ENCODE data around the gene ICAM3. TPM values are rescaled to one million over a fixed set of nuclear protein-coding genes. Genes with fewer than 3 reads are reported as not detected.
A peak's percentile ranks its signal among the peaks of the same experiment; 100 is the strongest.

Gene ICAM3
- total RNA-seq, 1 donor from 2014 or later = 116 TPM

DNA sequence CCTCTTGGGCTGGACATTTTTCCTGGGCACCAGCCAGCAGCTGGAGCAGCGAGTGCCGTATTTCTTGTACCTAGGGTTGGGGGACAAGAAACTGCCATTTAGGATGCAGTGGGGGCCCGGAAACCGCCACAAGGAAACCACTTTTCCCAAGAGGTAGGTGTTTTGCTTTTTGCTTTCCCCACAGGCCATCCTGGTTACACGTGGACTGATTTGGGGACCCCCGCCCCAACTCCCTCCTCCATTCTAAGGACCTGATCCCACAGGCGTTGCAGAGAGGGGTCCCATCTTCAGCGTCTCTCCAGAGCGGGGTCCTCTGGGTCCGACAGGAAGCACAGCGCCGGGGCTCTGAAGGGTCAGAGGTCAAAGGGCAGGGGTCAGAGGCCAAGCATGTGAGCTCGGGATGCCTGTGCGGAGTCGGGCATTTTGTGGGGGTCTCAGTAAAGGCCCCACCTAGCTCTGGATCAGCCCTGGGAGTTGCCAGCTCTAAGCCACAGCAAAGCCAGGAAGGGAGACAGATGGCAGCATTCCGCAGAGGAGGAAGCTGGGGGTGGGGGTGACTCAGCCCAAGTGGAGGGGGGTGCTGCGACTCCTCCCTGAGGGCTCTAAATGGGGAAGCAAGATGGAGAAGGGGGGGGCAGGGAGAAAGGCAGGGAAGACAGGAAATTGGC, 34.2 kb downstream of the ICAM3 start:
- no peaks in the 10 kb centered on the region for H3K36me3 Mint-ChIP-seq (ENCODE audit: low read depth)
- intact Hi-C loops (cut with micrococcal nuclease) = no loop called here
- peaks cover 4% of the 10 kb centered on the region for H3K27me3 Mint-ChIP-seq (ENCODE audit: low read depth)
- H3K4me1 Mint-ChIP-seq (ENCODE audit: low read depth) = peaks cover 4% of the 10 kb centered on the region
- H3K27ac Mint-ChIP-seq = no peak overlapping the region
- no peaks in the 10 kb centered on the region for H3K9me3 Mint-ChIP-seq
- H3K4me3 Mint-ChIP-seq (ENCODE audit: low read depth) = no peak overlapping the region
- DNase-seq (ENCODE audit: low spot score) = no peak

DNA sequence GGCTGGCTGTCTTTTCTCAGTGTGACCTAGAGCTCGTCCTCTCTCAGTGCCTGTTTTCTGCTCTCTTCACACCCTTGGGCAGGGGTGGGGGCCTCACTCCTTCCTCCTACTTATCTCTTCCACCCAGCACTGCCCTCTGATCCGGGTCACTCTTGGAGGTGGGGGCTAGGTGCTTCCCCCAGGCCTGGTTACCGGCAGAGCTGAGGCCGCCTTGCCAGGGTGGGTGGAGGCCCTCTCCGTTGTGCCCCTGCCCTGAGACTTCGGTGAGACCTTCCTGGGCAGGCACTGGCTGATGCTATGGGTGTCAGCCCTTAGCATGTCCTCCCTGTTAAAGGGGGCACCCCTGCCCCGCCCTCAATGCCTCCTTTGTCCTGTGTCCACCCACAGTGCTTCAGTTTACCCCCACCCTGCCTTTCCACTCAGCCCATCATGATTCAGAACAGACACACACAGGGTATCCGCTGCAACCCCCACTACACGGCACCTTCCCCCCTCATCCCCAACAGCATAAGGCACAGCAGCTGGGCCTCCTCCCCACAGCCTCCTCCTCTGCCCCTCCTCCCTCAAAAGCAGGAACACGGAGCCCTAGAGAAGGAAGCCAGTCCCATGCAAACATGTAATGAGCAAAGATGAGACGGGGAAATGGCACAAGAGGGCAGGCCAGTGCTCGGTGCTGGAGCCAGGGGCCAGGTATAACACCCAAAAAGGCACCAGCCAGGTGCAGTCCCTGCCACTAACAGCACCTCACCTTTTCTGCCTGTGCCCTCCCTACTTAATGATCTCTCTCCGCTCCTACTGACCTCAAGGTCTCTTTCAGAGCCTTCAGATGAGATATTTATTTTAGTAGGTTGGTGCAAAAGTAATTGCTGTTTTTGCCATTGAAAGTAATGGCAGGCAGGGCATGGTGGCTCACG, 39.6 kb downstream of the ICAM3 start:
- peaks cover 3% of the 10 kb centered on the region for H3K36me3 Mint-ChIP-seq (ENCODE audit: low read depth)
- no peak overlapping the region for H3K27ac Mint-ChIP-seq
- no peak overlapping the region for H3K4me3 Mint-ChIP-seq (ENCODE audit: low read depth)
- DNase-seq (ENCODE audit: low spot score) = no peak
- peaks cover 10% of the 10 kb centered on the region for H3K4me1 Mint-ChIP-seq (ENCODE audit: low read depth)
- no peaks in the 10 kb centered on the region for H3K9me3 Mint-ChIP-seq
- intact Hi-C loops (cut with micrococcal nuclease) = loop anchor here (10.0 kb wide), 1 partner anchor 355 kb away; the partner anchor contains the start of gene ILF3
- peaks cover 18% of the 10 kb centered on the region for H3K27me3 Mint-ChIP-seq (ENCODE audit: low read depth)

DNA sequence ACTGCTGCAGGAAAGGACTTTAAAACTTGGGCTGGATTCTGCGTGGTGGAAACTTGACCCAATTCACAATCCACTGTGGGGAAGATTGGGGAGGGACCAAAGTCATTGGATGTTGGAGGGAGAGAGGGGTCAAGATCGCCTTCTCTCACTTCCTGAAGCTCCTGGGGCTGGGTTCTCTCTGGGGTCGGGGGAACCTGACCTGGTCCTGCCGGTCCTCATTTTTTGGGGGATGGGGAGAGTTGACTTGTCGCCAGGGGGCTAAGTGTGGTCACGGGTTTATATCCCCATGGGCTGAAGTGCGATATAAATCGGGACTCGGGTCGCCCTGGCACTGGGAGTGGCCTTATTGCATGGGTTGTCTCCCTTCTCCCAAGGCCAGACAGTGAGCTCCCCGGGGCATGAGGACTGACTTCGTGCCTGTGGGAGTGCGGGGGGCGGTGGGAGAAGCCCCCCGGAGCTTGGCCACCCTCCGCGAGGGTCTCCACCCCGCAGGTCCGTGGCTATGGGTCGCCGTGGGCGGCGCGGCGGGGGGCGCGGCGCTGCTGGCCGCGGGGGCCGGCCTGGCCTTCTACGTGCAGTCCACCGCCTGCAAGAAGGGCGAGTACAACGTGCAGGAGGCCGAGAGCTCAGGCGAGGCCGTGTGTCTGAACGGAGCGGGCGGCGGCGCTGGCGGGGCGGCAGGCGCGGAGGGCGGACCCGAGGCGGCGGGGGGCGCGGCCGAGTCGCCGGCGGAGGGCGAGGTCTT, 43.4 kb downstream of the ICAM3 start:
- H3K4me3 Mint-ChIP-seq (ENCODE audit: low read depth) = peak overlapping the region; percentile 69
- intact Hi-C loops (cut with micrococcal nuclease) = loop anchor here (1.0 to 10.0 kb wide), 2 partner anchors 9 to 359 kb away; partner anchors contain the start of gene ILF3
- H3K4me1 Mint-ChIP-seq (ENCODE audit: low read depth) = peaks cover 29% of the 10 kb centered on the region
- no peak for DNase-seq (ENCODE audit: low spot score)
- peaks cover 9% of the 10 kb centered on the region for H3K36me3 Mint-ChIP-seq (ENCODE audit: low read depth)
- H3K27me3 Mint-ChIP-seq (ENCODE audit: low read depth) = peaks cover 46% of the 10 kb centered on the region
- H3K9me3 Mint-ChIP-seq = no peaks in the 10 kb centered on the region
- H3K27ac Mint-ChIP-seq = no peak overlapping the region

DNA sequence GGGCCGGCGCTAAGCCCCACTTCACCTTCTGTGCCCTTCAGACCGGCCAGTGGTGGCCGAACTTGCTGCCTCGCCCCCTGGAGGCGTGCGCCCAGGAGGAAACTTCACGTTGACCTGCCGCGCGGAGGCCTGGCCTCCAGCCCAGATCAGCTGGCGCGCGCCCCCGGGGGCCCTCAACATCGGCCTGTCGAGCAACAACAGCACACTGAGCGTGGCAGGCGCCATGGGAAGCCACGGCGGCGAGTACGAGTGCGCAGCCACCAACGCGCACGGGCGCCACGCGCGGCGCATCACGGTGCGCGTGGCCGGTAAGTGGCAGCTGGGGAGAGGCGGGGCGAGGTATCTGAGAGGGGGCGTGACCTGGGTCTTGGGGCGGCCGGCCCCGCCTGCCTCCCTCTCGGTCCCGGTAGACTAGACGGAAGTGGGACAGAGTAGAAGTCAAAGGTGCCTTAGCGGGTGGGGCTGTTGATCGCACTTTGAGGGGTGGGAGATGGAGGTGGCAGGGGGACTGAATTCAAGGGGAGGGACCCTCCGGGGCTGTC, 44.0 kb downstream of the ICAM3 start:
- H3K4me3 Mint-ChIP-seq (ENCODE audit: low read depth) = peak overlapping the region; percentile 69
- peak; percentile 64 for DNase-seq (ENCODE audit: low spot score)
- H3K9me3 Mint-ChIP-seq = no peaks in the 10 kb centered on the region
- peaks cover 35% of the 10 kb centered on the region for H3K4me1 Mint-ChIP-seq (ENCODE audit: low read depth)
- peaks cover 9% of the 10 kb centered on the region for H3K36me3 Mint-ChIP-seq (ENCODE audit: low read depth)
- intact Hi-C loops (cut with micrococcal nuclease) = loop anchor here (1.0 to 10.0 kb wide), 2 partner anchors 8 to 359 kb away; partner anchors contain the start of gene ILF3
- H3K27ac Mint-ChIP-seq = no peak overlapping the region
- H3K27me3 Mint-ChIP-seq (ENCODE audit: low read depth) = peaks cover 51% of the 10 kb centered on the region

DNA sequence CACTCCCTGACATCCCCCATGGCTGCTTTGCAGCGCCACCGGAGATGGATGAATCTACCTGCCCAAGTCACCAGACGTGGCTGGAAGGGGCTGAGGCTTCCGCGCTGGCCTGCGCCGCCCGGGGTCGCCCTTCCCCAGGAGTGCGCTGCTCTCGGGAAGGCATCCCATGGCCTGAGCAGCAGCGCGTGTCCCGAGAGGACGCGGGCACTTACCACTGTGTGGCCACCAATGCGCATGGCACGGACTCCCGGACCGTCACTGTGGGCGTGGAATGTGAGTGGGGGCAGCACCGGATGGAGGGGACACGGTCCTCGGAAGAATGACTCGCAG, 45.1 kb downstream of the ICAM3 start:
- no peak for DNase-seq (ENCODE audit: low spot score)
- Mint-ChIP-seq H3K27ac (no peak overlapping the region), H3K4me3 (ENCODE audit: low read depth) (peak overlapping the region; percentile 2), H3K36me3 (ENCODE audit: low read depth) (peaks cover 9% of the 10 kb centered on the region), H3K27me3 (ENCODE audit: low read depth) (peaks cover 53% of the 10 kb centered on the region), H3K4me1 (ENCODE audit: low read depth) (peaks cover 41% of the 10 kb centered on the region), H3K9me3 (no peaks in the 10 kb centered on the region)
- intact Hi-C loops (cut with micrococcal nuclease) = loop anchor here (10.0 kb wide), 1 partner anchor 360 kb away; the partner anchor contains the start of gene ILF3

DNA sequence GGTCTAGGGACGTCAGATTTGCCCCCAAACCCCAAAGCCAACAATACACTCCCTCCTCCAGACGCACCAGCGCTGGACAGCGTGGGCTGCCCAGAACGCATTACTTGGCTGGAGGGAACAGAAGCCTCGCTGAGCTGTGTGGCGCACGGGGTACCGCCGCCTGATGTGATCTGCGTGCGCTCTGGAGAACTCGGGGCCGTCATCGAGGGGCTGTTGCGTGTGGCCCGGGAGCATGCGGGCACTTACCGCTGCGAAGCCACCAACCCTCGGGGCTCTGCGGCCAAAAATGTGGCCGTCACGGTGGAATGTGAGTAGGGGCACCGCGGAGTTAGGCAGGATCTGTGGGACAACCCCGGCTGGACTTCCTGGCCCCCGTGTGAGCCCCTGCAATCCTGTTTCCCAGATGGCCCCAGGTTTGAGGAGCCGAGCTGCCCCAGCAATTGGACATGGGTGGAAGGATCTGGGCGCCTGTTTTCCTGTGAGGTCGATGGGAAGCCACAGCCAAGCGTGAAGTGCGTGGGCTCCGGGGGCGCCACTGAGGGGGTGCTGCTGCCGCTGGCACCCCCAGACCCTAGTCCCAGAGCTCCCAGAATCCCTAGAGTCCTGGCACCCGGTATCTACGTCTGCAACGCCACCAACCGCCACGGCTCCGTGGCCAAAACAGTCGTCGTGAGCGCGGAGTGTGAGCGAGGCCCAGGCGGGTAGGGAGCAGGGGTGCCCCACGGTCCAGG, 45.6 kb downstream of the ICAM3 start:
- Mint-ChIP-seq H3K4me1 (ENCODE audit: low read depth) (peaks cover 44% of the 10 kb centered on the region), H3K4me3 (ENCODE audit: low read depth) (peak overlapping the region; percentile 37), H3K36me3 (ENCODE audit: low read depth) (peaks cover 9% of the 10 kb centered on the region), H3K9me3 (no peaks in the 10 kb centered on the region), H3K27ac (no peak overlapping the region), H3K27me3 (ENCODE audit: low read depth) (peaks cover 54% of the 10 kb centered on the region)
- intact Hi-C loops (cut with micrococcal nuclease) = loop anchor here (10.0 kb wide), 1 partner anchor 361 kb away; the partner anchor contains the start of gene ILF3
- no peak for DNase-seq (ENCODE audit: low spot score)

DNA sequence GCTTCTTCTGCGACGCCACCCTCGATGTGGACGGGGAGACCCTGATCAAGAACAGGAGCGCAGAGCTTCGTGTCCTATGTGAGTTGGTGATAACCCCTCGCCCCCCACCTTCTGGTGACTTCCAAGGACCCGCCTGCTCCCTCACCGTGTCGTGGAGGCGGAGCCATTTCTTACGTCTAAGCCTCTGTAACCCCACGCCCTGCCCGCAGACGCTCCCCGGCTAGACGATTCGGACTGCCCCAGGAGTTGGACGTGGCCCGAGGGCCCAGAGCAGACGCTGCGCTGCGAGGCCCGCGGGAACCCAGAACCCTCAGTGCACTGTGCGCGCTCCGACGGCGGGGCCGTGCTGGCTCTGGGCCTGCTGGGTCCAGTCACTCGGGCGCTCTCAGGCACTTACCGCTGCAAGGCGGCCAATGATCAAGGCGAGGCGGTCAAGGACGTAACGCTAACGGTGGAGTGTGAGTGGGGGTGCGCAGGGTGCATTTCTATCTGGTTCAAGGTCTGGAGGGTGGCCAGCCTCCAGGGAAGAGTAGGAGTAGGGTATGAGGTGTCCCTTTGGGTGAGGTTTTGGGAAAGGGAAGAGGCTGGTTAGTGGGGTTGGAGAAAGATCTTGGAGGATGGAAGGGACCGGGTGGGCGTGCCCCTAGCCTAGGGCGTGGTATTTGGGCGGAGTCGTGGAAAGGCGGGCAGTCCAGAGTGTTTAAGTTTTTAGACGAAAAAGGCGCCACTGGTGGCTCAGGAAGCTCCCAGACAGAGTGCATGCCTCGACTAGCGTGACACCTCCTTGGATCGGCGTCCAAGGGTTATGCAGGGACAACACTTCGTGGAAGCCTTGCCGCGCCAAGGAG, 46.4 kb downstream of the ICAM3 start:
- DNase-seq (ENCODE audit: low spot score) = no peak
- Mint-ChIP-seq H3K27ac (no peak overlapping the region), H3K4me1 (ENCODE audit: low read depth) (peaks cover 49% of the 10 kb centered on the region), H3K9me3 (no peaks in the 10 kb centered on the region), H3K4me3 (ENCODE audit: low read depth) (peak overlapping the region; percentile 79), H3K36me3 (ENCODE audit: low read depth) (peaks cover 9% of the 10 kb centered on the region), H3K27me3 (ENCODE audit: low read depth) (peaks cover 58% of the 10 kb centered on the region)
- intact Hi-C loops (cut with micrococcal nuclease) = loop anchor here (10.0 kb wide), 1 partner anchor 362 kb away; the partner anchor contains the start of gene ILF3

DNA sequence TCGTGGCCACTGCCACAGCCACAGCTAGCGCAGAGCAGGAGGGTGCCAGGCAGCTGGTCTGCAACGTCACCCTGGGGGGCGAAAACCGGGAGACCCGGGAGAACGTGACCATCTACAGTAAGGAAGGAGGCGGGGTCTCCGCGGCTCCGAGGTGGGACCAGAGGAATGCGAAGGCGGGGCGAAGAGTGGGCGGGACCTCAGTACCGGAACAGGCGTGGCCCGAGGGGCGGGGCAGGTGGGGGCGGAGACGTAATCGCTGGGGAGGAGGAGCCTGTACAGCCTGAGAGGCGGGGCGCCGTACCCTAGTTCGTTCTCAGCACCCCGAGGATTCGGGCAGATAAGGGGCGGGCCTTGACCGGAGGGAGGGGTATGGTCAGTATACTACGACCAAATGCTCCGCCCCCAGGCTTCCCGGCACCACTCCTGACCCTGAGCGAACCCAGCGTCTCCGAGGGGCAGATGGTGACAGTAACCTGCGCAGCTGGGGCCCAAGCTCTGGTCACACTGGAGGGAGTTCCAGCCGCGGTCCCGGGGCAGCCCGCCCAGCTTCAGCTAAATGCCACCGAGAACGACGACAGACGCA, 47.1 kb downstream of the ICAM3 start:
- intact Hi-C loops (cut with micrococcal nuclease) = loop anchor here (10.0 kb wide), 1 partner anchor 363 kb away; the partner anchor contains the start of gene ILF3
- Mint-ChIP-seq H3K27me3 (ENCODE audit: low read depth) (peaks cover 60% of the 10 kb centered on the region), H3K4me3 (ENCODE audit: low read depth) (peak overlapping the region; percentile 79), H3K9me3 (no peaks in the 10 kb centered on the region), H3K36me3 (ENCODE audit: low read depth) (peaks cover 9% of the 10 kb centered on the region), H3K4me1 (ENCODE audit: low read depth) (peaks cover 53% of the 10 kb centered on the region), H3K27ac (no peak overlapping the region)
- peak; percentile 72 for DNase-seq (ENCODE audit: low spot score)

DNA sequence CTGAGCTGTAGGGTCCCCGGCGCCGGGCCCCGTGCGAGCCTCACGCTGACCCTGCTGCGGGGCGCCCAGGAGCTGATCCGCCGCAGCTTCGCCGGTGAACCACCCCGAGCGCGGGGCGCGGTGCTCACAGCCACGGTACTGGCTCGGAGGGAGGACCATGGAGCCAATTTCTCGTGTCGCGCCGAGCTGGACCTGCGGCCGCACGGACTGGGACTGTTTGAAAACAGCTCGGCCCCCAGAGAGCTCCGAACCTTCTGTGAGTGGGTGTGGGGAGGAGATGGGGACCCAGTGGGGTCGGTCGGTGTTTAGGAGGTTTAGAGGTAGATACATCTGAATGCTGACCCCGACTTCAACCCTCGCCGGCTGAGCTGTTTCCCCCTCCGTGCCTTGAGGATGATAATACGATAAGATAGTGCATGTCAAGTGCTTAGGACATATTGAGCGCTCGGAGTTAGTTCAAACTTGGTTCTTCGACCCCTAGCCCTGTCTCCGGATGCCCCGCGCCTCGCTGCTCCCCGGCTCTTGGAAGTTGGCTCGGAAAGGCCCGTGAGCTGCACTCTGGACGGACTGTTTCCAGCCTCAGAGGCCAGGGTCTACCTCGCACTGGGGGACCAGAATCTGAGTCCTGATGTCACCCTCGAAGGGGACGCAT, 47.7 kb downstream of the ICAM3 start:
- H3K4me3 Mint-ChIP-seq (ENCODE audit: low read depth) = peak overlapping the region; percentile 79
- no peaks in the 10 kb centered on the region for H3K9me3 Mint-ChIP-seq
- intact Hi-C loops (cut with micrococcal nuclease) = loop anchor here (10.0 kb wide), 1 partner anchor 363 kb away; the partner anchor contains the start of gene ILF3
- no peak overlapping the region for H3K27ac Mint-ChIP-seq
- H3K4me1 Mint-ChIP-seq (ENCODE audit: low read depth) = peaks cover 58% of the 10 kb centered on the region
- peaks cover 58% of the 10 kb centered on the region for H3K27me3 Mint-ChIP-seq (ENCODE audit: low read depth)
- peaks cover 9% of the 10 kb centered on the region for H3K36me3 Mint-ChIP-seq (ENCODE audit: low read depth)
- no peak for DNase-seq (ENCODE audit: low spot score)

DNA sequence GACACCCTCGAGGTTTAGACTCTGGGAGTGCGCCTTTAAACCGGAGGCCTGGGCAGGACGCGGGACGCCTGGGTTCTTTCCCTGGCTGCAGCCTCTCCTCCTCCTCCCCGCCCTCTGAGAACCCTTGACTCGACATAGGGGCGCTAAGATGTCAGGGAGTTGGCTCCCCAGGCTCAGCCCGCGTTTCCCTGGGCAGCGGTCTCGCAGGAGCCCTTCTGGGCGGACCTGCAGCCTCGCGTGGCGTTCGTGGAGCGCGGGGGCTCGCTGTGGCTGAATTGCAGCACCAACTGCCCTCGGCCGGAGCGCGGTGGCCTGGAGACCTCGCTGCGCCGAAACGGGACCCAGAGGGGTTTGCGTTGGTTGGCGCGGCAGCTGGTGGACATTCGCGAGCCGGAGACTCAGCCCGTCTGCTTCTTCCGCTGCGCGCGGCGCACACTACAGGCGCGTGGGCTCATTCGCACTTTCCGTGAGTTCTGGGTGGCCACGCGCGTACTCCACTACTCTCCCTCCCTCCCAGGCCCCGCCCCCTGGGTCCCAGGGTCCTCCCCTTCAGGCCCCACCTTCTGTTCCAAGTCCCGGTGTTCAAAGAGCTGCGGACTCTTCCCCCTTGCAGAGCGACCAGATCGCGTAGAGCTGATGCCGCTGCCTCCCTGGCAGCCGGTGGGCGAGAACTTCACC, 48.4 kb downstream of the ICAM3 start:
- H3K4me1 Mint-ChIP-seq (ENCODE audit: low read depth) = peaks cover 65% of the 10 kb centered on the region
- H3K9me3 Mint-ChIP-seq = no peaks in the 10 kb centered on the region
- intact Hi-C loops (cut with micrococcal nuclease) = loop anchor here (10.0 kb wide), 1 partner anchor 364 kb away; the partner anchor contains the start of gene ILF3
- peak overlapping the region; percentile 79 for H3K4me3 Mint-ChIP-seq (ENCODE audit: low read depth)
- peaks cover 57% of the 10 kb centered on the region for H3K27me3 Mint-ChIP-seq (ENCODE audit: low read depth)
- H3K27ac Mint-ChIP-seq = no peak overlapping the region
- DNase-seq (ENCODE audit: low spot score) = peak; percentile 49
- H3K36me3 Mint-ChIP-seq (ENCODE audit: low read depth) = peaks cover 16% of the 10 kb centered on the region

Data from activated T-helper 2 cell treated with anti-CD3 and anti-CD28 coated beads, Interferon-gamma antibody, Interleukin-2, Interleukin-4, amounts not matched to agents 10 μg/mL and 5 μg/mL and 100 μg/mL, durations not matched to agents 14 hours and 24 hours and 36 hours (primary cell).